Measurements from ENCODE around the gene CLRN3.

The CLRN3 gene

DNA sequence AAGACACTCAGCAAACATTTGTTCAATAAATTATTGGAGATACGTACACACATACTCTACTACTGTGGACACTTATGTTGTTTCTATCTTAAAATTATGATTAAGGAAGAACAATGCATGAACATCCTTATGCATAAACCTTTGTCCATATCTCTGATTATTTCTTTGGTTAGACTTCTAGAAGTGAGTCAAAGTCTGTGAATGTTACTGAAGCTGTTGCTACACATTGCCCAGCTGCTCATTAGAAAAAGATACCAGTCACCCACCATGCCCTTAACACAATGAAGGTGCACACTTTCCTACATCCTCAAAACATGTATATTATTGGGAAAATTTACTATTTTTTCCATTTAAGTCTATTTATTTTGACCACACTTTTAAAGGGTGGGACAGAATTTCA is 1.4 kb upstream of the CLRN3 start:
- DNase-seq = no peak

DNA sequence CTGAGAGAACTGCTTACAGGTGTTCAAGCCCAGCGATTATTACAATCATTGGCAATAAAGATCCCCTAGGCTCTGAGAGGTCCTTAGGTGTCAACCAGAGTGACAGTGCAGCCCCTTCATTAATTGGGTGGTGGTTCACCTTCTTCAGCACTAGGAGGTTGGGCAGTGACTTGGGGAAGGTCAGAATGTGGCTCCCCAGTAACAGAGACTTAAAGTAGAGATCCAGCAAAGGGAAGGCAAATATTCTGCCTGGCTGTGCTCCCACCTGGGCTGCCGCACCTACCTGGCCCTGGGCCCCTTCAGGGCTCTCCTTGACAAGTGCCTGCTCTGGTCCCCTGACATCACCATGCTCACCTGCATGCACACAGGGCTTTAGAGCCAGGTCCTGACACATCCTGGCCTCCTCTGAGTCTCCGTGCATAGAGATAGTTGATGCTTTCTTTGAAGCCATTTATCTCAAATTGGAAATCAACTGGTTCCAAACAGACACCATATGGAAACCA is 1.9 kb downstream of the CLRN3 start:
- no peak for DNase-seq

DNA sequence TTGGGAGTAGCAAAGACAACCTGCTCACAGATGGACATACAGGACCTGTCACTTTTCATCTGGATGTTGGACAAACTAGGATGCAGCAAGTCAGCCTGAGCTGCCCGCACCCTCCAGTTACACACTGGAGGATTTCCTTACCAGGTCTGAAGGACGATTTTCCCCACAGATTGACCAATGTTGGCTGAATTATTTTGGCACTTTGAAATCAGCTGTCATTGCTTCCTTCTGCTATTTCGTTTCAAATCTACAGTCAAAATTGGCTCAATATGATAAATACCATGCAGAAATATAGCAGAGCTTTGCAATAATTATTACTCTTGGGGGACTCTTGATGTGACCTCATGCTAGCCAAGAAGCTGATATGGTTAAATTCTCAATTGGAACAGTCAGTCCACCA is 2.5 kb downstream of the CLRN3 start:
- DNase-seq = no peak

DNA sequence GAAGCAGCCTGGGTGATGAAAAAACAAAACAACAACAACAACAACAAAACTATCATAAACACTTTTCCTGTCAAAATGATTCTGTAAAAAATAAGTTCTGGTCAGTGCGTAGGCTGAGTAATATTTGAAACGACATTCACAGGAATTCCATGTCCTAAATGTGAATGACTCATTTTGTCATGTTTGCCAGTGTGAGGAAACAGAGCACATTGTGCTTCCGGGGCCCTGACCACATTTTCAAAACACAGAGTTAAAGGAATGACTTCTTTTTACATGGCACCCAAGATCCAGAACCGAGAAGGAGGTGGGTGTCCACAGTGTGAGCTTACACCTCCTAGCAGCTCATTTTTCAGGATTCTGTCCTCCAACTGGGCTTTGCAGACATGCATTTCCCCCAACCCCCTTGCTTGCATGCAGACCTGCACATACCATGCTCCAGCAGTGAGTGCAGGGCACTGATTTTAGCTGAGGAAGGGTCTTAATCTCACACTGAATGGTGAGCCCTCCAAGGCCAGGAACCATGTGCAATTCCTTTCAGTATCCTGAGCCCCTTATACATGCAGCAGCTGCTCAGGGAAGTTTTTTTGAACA is 3.0 kb downstream of the CLRN3 start:
- no peak for DNase-seq

DNA sequence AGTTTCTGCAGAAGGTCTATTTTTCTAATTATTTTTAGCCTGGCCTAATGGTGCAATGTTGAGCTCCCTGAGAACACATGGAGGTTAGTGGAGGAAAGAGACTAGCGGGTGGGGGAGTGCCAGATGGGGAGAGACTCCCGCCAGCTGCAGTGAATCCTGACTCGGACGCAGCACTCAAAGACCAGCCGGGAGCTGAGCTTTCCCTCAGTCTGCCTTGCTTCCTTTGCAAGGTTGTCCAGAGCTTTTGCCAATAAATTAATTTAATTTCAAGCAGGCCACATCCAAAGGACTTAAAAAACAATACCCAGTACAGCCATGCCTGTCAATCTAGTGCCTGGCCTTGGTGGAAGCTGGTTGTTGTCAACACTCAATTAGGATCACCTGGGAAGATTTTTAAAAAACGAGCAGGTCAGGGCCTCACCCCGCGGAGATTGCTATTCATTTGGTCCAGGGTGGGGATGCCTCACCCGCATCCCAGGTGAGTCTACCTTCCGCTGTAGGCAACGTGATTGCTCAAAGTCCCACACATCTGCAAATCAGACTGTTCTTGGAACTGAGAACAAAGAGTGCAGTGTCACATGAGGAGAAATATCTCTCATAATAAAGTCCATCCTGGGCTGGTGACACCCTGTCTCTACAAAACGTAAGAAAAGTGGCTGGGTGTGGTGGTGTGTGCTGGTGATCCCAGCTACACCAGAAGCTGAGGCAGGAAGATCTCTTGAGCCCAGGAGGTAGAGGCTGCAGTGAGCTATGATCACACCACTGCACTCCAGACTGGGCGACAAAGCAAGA is 4.0 kb downstream of the CLRN3 start:
- DNase-seq = no peak

DNA sequence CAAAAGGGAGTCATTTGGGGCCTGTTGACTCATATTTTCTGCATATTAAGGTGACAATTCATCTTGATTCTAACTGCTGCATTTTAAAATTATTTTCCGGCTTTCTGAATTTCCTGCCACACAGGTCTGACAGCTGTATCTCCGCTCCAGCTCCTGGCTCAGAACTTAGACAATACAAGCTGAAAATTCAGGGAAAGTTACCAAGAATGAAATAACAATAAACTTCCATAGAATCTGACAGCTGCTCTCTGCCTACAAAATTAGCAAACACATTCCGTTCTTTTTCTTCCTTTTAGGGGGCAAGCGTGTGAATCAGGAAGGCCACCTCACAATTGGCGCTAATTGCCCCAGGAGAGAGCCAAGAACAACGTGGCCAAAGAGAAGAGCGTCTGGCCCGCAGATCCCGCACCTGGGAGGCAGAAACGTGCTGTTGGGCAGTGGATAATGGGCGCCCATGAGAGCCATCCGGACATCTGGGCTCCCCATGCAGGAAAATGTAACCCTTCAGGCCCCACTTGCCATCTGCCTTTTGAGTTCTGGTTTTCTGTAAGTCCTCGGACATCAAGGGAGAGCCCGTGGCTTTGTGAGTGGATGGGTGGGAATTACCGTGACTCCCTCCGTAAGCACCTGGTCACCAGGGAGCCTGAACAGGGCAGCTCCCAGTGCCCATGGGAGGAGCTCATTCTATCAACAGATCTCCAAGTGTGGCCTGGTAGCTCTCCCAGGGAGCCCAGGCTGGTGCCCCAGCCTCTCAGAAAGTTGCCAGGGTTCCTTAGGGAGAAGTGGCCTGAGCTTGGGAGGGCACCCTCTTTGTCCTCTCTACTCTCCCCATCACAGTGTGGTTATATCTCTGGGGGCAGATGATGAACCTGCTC is 5.0 kb downstream of the CLRN3 start:
- DNase-seq = no peak

DNA sequence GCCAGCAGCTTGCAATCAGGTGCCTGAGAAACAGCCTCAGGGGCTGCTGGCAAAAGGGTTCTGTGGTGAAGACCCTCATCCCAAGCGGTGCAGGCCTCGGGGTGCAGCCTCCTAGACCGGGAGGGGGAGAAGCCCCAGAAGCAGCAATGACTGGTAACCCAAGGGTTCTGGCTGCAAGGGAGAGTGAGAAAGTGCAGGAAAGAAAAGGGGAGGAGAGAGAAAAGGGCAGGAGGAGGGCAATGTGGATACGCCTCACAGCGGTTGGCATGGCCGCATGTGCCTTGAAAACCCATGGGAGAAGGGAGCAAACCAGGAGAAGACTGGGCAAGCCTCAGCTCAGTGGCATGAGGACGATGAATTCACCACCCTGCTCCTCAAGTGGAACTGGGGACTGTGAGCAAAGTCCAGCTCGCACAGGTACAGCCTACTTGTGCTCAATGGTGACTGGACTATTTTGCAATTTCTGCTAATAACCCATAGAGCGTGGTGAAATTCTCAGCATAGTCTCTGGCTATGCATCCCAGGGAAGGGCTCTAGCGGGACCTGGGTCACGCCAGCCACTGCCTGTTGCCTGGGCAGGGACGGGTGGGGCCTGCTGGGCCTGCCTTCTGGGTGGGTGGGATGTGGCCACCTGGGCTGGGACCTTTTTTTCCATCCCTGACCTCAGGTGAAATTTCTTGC is 6.2 kb downstream of the CLRN3 start:
- DNase-seq = no peak

DNA sequence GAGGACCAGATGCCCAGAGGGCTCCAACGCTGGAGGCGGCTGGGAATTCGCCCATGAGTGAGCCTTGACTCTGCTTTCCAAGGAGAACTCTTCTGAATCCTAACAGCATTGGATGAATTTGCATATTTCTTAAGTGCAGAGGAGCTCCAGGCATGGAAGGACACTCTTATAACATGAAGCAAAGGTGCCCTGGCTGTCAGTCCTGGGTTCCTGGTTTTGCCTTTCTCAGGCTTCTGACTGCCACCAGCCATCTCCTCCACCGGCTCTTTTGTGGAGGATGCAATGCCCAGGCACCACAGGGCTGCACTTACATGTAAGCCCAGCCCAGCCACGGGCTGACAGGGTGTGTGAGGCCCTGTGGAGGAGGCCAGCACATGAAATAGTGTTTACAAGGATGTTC is 8.2 kb downstream of the CLRN3 start:
- no peak for DNase-seq

DNA sequence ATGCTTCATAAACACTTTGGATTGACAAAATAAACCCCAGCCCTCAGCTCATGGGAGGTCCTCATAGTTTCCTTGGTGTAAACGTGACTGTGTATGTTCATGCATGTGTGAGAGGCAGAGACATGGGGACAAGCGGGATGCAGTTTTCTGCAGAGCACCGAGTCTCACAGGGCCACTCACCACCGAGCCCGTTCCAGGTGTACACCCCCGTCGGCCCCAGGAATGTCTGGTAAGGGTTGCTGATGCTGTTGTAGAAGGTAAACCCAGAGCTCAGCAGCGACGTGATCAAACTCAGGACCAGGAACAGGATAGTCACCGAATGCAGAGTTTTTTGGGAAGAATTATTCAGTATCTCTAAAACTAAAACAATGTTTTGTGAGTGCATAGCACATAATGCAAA is 9.2 kb downstream of the CLRN3 start:
- no peak for DNase-seq

DNA sequence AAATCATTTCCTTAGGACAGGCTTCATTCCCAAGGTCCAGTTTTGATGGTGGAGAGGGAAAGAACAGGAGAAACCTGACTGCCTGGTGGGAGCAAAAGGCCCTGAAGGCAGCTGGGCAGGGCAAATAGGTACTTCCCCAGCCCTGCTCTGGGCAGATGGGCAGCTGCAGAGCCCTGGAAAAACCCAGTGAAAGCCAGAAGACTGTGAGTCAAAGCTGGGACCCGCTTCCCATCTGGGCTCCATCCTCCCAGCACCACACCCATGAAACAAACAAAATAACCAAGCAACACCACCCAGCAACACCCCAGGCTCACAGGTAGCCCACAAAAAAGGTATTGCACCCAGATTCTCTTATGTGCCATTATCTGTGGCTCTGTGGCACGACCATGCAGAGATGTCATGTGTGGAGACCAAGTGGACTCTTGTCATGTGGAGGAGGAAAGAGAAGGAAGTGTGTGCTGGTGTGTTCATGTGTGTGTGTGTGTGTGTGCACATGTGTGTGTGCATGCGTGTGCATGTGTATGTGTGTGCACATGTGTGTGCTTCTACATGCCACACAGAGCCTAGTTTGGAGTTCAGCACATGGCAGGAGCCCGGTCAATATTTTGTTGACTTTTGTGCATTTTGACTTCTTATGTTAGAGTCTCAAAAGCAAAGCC is 9.8 kb downstream of the CLRN3 start:
- DNase-seq = no peak

DNA sequence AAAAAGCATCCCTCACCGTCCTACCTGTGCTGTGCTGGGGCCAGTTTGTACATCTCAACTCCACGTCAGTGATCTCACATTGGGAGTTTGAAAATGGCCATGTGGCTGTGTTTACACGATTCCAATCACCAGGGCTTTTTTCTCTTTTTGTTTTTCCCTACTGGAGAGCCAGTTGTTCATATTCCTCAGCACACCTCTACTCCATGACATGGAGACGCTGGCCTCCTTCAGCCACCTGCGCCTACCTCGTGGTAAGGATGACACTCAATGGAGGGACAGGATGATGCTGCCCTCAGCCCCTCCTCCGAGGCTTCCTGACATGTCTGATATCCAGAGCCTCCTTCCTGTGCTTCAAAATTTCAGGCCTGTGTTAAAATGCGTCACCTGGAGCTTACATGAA is 10.3 kb downstream of the CLRN3 start:
- DNase-seq = no peak

DNA sequence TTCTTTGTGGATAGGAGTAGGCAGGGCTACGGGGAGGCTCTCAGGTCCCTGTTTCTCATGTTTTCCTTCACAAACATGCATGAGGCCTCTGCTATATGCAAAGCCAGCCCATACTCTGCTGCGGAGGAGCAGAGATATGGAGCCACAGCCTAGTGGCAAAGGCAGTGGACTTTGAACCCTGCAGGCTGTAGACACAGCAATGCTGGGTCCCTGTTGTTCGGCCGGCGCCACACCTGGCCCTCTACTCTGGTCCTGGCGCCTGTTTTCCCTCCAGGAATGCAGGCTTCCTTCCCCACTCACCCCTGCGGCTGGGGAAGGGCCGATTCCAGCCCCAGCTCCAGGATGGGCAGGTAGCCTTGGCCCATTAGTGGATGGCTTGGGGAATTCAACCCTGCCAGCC is 11.5 kb downstream of the CLRN3 start:
- no peak for DNase-seq

DNA sequence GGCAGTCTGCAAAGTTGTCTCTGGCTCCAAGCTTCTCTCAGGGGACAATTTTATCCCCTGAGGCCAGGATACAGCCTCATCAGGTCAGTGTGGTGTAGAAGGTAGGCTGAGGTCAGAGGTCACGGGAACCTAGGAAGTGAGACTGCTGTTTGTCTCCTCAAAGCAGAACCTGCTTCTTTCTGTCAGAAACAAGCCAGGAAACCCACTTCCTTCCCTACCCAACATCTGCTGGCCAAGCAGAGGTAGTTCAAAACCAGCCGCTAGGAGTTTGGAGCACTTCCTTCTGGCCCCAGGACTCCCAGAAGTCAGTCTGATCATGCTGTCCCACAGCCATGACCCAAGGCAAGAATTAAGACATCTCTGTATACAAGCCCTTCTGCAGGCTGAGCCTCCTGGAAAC is 12.2 kb downstream of the CLRN3 start:
- no peak for DNase-seq

DNA sequence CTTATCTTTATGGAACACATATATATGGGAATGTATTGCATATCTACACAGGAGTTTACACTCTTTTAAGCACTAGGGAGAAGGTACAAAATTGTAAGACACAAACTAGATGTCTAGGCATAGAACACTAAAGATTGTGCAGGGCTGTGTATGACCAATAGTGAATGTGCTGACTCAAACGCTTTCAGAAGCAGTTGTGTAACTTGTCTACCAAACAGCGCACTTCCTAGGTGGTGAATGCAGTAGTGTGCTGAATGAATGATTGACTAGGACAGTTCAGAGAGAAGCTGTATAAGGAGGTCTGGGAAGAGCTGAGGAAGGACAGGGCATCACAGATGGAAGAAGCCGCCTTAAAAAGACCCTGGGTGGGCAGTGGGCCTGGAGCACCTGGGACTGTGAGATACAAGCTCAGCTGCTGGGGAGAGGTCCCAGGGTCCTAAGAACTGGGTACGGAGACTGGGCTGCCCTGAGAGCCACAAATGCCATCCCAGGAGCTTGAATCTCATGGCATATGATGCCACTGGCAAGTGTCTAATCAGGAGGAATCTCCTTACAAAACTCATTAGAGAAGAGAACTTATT is 14.2 kb downstream of the CLRN3 start:
- no peak for DNase-seq

DNA sequence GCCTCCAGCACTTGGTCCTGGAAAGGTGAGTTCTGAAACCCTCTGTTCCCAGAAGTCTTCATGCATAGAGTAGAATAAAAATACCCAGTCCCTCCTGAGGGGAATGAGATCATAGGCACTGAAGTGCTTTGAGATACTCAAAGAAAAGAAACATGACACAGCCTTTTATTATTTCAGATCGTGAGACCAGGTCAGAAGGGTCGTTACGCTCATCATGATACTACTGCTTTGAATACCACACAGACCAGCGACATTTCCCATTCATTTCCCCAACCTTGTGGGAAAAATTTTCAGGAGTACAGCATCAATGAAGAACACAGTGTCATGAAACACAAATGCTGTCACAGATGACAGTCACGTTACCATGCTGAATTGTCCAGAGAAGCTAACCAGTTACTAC is 15.0 kb downstream of the CLRN3 start:
- DNase-seq = no peak

DNA sequence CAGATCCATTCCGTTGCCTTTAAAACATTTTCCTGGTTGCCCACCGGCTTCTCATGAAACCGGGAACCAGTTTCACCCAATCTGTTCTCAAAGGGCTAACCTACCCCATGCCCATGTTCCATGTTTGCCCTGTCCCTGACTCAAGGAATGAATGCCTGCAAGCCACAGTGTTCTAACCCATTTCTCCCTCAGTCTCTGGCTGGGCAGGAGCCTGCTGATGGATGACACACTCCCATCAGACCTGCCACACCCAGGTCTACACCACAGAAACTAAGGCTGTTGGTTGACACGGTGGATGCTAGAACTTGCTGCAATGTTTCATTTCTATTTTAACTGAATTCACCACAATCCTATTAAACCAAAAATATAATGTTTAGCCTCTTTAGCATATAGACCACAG is 15.6 kb downstream of the CLRN3 start:
- DNase-seq = no peak

DNA sequence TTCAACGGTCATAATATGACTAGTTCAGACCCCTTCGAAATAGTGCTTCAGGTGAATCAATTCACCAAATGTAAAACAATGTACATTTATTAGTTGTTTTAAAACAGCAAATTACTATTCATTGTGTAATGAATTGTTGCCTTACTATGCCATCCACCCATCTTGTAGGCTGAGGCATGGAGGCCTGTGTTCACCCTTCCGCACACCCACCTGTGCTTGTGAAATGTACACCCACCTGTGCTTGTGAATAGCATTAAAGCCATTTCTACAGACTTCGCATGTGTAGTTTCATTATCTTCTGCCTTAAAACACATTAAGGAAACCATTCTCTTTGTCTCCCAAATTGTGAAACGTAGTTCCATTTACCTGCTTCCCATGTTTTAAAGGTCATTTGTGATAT is 16.8 kb downstream of the CLRN3 start:
- DNase-seq = no peak

DNA sequence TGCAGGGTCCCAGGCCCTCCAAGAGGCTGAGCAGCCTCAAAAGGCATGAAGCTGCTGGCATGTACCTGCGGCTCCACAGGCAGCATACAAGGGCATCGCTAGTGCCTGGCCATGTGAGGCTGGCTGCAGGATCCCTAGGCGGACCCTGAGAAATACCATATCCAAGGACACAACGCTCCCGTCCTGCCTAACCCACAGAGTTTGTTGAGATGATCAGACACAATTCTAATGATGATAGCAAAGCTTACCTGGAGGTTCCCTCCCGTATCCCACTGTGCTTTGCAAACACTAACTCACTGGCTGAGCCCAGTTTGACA is 17.3 kb downstream of the CLRN3 start:
- no peak for DNase-seq

DNA sequence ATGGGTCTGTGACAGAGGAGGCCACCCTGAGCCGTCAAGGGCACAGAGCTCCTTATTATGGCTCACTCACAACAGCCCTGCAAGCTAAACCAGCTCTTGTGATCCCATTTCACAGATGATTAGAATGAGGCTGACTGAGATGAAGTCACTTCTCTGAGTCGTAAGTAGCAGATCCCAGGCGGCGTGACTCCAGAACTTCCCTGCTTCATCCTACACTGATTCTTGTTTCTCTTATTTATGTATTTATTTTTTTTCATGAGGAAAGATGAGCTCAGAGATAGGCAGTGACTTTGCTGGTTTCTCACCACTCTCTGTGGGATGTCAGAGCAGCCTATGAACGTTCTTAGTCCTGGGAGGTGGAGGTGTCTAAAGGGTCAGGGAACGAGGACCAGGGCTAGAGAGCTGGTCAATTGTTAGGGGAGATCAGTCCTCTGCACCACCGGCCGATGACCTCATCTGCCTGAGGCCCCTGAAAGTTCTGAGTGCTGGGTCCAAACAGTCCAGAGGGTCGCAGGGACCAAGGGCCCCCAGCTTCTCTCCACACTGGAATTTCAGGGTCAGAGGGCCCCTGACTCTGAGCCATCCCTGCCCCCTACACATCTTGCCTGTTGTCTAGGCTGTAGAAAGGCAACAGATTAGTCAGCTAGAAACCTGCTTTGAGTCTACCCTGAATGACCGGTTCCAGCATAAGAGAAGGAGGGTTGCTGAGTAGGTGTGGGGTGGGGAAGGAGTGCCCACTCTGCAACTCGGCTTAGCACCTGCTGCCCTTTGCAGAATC is 17.9 kb downstream of the CLRN3 start:
- no peak for DNase-seq

DNA sequence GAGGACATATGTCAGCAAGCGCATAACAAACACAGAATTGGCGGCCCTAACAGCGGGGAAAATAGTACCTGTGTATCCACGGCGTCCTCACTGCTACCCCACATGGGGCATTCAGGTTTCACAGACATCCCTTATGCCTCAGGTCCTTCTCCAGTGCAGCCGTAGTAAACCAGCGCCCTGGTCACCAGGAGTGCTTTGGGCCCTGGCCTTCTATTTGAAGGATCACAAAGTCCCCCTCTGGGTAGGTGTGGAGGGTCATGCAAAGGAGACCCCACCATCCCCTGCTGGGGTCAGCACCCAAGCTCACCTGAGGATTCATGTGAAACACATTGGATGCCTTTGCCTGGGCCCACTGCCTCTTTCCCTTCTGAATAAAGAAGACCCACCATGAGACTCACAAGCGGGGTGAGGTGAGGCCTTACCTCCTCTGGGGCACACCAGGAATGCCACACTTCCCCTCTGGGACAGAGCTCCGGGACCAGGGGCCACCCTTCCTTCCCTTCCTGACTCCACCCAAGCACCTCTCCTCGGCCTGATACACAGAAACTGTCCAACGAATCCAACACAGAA is 18.8 kb downstream of the CLRN3 start:
- DNase-seq = no peak

DNA sequence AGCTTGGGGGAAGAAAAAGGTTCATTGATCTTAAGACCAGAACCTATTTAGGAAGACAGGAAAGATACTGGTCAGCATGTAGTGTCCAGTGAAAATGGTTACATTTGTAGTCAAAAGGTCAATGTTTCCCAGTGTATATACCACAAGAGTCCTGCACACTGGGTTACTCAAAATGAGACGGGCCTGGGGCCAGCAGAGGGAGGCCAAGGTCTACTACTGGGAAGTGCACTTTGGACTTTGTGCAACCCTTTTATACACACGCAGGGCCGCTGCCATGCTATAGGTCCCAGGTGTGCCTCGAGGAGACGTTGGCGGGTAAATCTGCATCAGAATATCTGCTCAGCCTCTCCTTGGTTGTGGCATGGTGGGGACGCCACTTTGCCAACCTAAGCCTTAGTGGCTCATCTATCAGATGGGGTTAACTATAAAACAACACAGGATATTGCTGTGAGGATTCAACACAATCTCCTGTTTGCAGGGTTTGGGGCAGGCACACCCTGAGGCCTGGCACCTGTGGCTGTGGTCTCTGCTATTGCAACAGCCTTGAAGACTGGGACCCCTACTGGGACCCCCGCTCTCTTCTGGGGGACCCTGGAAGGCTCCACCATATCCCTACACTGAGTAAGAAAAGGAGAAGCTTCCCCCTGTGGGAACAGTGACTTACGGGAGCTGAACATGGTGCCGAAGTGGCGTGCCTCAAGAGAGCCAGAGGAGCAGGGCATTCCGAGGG is 19.7 kb downstream of the CLRN3 start:
- no peak for DNase-seq
